Measurements from ENCODE around the gene CDH4.

CDH4 gene

DNA sequence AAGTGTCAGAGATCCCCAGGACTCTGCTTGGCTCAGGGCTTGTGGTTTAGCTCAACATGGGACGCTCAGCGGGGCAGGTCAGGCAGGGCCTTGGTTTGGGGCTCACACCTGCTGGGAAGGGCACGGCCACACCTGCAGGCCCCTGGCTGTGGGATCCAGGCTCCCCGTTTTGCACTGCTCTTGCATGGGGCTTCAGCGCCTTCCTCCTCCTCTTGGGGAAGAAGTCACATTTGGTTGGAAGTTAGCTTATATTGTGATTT is 378.3 kb downstream of the CDH4 start:
- TF ChIP-seq, protein P1, sequence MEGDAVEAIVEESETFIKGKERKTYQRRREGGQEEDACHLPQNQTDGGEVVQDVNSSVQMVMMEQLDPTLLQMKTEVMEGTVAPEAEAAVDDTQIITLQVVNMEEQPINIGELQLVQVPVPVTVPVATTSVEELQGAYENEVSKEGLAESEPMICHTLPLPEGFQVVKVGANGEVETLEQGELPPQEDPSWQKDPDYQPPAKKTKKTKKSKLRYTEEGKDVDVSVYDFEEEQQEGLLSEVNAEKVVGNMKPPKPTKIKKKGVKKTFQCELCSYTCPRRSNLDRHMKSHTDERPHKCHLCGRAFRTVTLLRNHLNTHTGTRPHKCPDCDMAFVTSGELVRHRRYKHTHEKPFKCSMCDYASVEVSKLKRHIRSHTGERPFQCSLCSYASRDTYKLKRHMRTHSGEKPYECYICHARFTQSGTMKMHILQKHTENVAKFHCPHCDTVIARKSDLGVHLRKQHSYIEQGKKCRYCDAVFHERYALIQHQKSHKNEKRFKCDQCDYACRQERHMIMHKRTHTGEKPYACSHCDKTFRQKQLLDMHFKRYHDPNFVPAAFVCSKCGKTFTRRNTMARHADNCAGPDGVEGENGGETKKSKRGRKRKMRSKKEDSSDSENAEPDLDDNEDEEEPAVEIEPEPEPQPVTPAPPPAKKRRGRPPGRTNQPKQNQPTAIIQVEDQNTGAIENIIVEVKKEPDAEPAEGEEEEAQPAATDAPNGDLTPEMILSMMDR (IDR thresholded peaks at IDR 0.05; ENCODE audit: control extremely low read depth, extremely low read depth, low read depth, missing control alignments) = no peak
- no peak for DNase-seq (ENCODE audit: extremely low spot score)
- POLR2A ChIA-PET = no interaction called here
- CTCF ChIA-PET = no interaction called here

DNA sequence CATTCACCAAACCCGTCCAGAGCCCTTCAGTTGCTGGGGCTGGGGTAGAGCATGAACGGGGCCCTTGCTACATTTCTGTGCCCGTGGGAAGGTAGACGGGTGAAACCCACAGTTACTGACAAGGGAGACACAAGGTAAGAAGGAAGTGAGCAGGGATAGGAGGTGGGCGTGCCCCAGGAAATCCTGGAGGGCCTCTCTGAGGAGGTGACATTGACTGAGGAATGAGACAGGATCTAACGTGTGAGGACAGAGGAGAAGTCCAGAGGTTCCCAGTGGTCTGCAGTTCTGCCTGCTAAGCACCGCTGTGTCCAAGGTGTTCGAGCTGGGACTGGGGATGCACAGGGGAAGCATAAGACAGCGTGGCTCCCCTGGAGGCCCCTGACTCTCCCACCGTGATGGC is 378.8 kb downstream of the CDH4 start:
- TF ChIP-seq, protein P1 (IDR thresholded peaks at IDR 0.05; ENCODE audit: control extremely low read depth, extremely low read depth, low read depth, missing control alignments) = no peak
- no peak for DNase-seq (ENCODE audit: extremely low spot score)
- ChIA-PET CTCF (no interaction called here), POLR2A (no interaction called here)

DNA sequence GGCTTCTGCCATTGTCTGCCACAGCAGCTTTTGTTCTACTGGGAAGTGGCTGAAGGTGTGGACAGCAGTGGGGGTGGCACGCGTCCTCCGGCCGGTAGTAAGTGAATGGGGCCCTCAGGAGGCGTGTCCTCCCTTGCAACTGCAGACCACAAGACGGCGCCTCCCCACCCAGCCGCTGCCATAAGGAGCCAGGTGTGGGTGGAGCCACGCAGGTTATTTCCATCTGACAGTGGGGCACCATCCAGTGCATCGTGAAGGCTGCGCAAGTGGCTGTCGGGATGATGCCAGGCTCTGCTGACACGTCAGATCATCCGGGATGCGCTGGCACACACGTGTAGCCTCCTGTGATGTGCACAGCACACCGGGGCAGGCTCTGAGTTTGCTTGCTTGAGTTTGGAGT is 379.7 kb downstream of the CDH4 start:
- DNase-seq (ENCODE audit: extremely low spot score) = no peak
- POLR2A ChIA-PET = no interaction called here
- CTCF ChIA-PET = no interaction called here
- TF ChIP-seq, protein P1 (IDR thresholded peaks at IDR 0.05; ENCODE audit: control extremely low read depth, extremely low read depth, low read depth, missing control alignments) = no peak

DNA sequence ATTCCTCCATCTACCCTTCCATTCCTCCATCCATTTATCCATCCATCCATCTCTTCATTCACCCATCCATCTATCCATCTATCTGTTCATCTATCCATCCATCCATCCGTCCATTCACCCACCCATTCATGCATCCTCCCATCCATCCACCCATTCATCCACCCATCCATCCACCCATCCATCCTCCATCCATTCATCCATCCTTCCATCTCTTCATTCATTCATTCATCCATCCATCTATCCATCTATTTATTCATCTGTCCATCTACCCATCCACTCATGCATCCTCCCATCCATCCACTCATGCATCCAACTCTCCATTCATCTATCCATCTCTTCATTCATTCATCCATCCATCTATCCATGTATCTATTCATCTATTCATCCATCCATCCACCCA is 380.9 kb downstream of the CDH4 start:
- CTCF ChIA-PET = no interaction called here
- no peak for DNase-seq (ENCODE audit: extremely low spot score)
- TF ChIP-seq, protein P1 (IDR thresholded peaks at IDR 0.05; ENCODE audit: control extremely low read depth, extremely low read depth, low read depth, missing control alignments) = no peak
- POLR2A ChIA-PET = no interaction called here

DNA sequence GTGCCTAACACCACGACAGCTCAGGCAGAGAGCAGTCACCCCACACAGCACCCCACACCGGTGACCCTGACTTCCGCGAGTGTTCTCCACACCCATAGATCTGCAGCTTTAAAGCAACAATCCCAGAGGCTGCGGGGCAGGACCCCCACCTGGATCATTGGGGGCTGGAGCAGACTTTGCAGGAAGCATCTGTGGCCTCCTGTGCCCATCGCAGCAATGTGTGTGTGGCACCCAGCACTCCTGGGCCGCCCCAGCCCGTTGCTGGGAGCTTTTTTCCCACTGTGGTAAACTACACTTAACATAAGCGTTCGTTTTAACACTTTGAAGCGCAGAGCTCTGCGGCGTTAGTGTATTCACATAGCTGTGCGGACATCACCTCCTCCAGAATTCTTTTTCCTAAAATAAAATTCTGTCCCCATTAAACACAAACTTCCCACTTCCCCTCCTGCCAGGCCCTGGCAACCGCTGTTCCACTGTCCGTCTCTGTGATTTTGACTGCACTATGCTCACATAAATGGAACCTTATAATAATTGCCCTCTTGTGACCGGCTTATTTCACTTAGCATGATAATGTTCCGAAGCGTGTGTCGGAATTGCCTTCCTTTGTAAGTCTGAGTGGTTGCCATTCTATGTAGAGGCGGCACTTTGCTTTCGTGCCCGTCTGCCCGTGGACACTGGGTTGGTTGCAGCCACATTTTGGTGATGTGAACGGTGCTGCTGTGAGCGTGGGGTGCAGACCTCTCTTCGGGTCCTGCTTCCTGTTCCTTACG is 382.5 kb downstream of the CDH4 start:
- POLR2A ChIA-PET = no interaction called here
- TF ChIP-seq, protein P1 (IDR thresholded peaks at IDR 0.05; ENCODE audit: control extremely low read depth, extremely low read depth, low read depth, missing control alignments) = no peak
- CTCF ChIA-PET = no interaction called here
- DNase-seq (ENCODE audit: extremely low spot score) = no peak

DNA sequence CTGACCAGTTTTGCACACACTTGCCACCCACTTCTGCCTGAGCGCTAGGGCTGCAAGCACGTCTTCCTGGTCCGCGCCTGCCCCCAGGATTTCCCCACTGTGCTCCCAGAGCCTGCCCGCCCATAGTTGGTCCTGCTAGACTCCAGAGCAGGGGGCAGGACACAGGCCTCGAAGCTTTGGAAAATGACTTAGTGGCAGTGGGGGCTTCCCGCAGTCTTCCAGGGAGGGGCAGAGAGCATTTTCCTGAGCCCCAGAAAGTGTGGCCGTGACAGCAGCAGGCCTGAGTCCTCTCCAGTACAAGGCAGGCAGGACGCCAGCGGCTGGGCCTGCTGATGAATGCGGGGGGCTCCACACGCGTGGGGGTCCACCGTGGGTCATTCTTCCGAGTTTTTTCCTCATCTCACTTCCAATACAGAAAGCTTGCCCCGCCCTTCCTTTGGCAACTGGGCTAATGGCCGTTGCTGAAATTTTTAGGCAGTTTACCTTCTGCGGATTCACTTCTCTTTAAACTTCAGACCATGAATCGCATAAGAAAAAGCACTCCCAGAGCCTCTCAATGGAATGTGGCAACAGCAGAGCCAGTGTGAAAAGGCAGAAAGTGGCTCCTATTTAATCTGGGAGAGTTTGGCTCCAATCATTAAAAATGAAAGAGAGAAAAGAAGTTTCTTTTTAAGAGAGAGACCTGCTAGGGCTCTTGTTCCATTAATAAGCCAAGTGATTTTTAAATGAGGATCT is 383.8 kb downstream of the CDH4 start:
- ChIA-PET CTCF (no interaction called here), POLR2A (no interaction called here)
- DNase-seq (ENCODE audit: extremely low spot score) = no peak
- TF ChIP-seq, protein P1 (IDR thresholded peaks at IDR 0.05; ENCODE audit: control extremely low read depth, extremely low read depth, low read depth, missing control alignments) = no peak
